HG02973 (cell line): ENCODE data around the gene TNFRSF1B.

Source experiments
- ATAC-seq: cut with Tn5 transposase; IDR thresholded peaks from one replicate; pipeline ENCODE4 v1.9.1; 2021; ENCODE audit warnings: moderate library complexity; ENCODE audit not compliant: unreplicated experiment

The TNFRSF1B gene

GRCh38 chr1:12166834-12167492, at the start of gene TNFRSF1B:
Gene TNFRSF1B (plus strand): TSS chr1:12166991. CDS start chr1:12167092, 101 bp downstream.
- no peak for ATAC-seq

- ATAC-seq, result no peak
Measured at GRCh38 chr1:12121212-12122003, 45.4 kb upstream of the TNFRSF1B start.

GRCh38 chr1:12123172-12123571, 43.6 kb upstream of the TNFRSF1B start:
- ATAC-seq, result no peak

GRCh38 chr1:12124693-12125421, 41.9 kb upstream of the TNFRSF1B start:
- no peak for ATAC-seq

GRCh38 chr1:12125422-12126355, 41.1 kb upstream of the TNFRSF1B start:
- ATAC-seq, result no peak

GRCh38 chr1:12126781-12127180, 40.0 kb upstream of the TNFRSF1B start:
- ATAC-seq, result no peak

GRCh38 chr1:12127206-12127810, 39.5 kb upstream of the TNFRSF1B start:
- no peak for ATAC-seq

- no peak for ATAC-seq
Measured at GRCh38 chr1:12128120-12128519, 38.7 kb upstream of the TNFRSF1B start.

- no peak for ATAC-seq
Measured at GRCh38 chr1:12129624-12130023, 37.2 kb upstream of the TNFRSF1B start.

GRCh38 chr1:12130466-12131130, 36.2 kb upstream of the TNFRSF1B start:
- ATAC-seq, result no peak

GRCh38 chr1:12132078-12132477, 34.7 kb upstream of the TNFRSF1B start:
- ATAC-seq, result no peak

GRCh38 chr1:12134716-12135115, 32.1 kb upstream of the TNFRSF1B start:
- ATAC-seq, result no peak

GRCh38 chr1:12135612-12136011, 31.2 kb upstream of the TNFRSF1B start:
- ATAC-seq, result no peak

GRCh38 chr1:12136916-12137610, 29.7 kb upstream of the TNFRSF1B start:
- no peak for ATAC-seq

GRCh38 chr1:12138196-12139168, 28.3 kb upstream of the TNFRSF1B start:
- ATAC-seq, result no peak

GRCh38 chr1:12140016-12140415, 26.8 kb upstream of the TNFRSF1B start:
- ATAC-seq, result no peak

GRCh38 chr1:12140515-12141162, 26.2 kb upstream of the TNFRSF1B start:
- ATAC-seq, result no peak
